SK-N-MC (cell line): Measurements from ENCODE around the gene AQP7.

Experiments used
- DNase-seq: peaks from one replicate; pipeline ENCODE4 v3.0.0-alpha.2; 2011; ENCODE audit warnings: low read depth, low spot score
- H3K27ac ChIP-seq: fragments of 200-600 bp; sonication (generic); 2 replicates; pipeline ENCODE4 v1.5.1; 2016; ENCODE audit warnings: mixed run types
- H3K36me3 ChIP-seq: fragments of 200-600 bp; sonication (generic); 2 replicates; pipeline ENCODE4 v1.6.1; 2017; ENCODE audit warnings: antibody characterized with exemption, low read length, mixed read lengths; ENCODE audit not compliant: insufficient read depth
- H3K4me3 ChIP-seq: fragments of 200-600 bp; sonication (generic); 2 replicates; pipeline ENCODE4 v1.5.1; 2016
- H3K9ac ChIP-seq: fragments of 200-600 bp; sonication (generic); 2 replicates; pipeline ENCODE4 v1.8.0; 2017; ENCODE audit warnings: mixed run types, mixed read lengths; ENCODE audit not compliant: insufficient read length
- H3K9me3 ChIP-seq: fragments of 200-600 bp; sonication (generic); 2 replicates; pipeline ENCODE4 v1.6.1; 2017; ENCODE audit warnings: low read depth, mild to moderate bottlenecking, antibody characterized with exemption, low read length, moderate library complexity, mixed read lengths
- EZH2 ChIP-seq: fragments of 200-600 bp; sonication (generic); IDR thresholded peaks from one replicate; pipeline ENCODE4 v1.6.1; 2017; ENCODE audit warnings: antibody characterized with exemption
- FOXP2 ChIP-seq: optimal IDR thresholded peaks from 2 replicates; pipeline ENCODE3; 2011; ENCODE audit warnings: mild to moderate bottlenecking, moderate library complexity; ENCODE audit not compliant: insufficient read depth; ENCODE audit errors: extremely low read length, control extremely low read depth
- POLR2AphosphoS5 ChIP-seq: IDR thresholded peaks from 2 replicates; pipeline ENCODE4 v1.6.1; 2012; ENCODE audit warnings: mild to moderate bottlenecking, low read depth, low read length, borderline replicate concordance

The AQP7 gene

DNA sequence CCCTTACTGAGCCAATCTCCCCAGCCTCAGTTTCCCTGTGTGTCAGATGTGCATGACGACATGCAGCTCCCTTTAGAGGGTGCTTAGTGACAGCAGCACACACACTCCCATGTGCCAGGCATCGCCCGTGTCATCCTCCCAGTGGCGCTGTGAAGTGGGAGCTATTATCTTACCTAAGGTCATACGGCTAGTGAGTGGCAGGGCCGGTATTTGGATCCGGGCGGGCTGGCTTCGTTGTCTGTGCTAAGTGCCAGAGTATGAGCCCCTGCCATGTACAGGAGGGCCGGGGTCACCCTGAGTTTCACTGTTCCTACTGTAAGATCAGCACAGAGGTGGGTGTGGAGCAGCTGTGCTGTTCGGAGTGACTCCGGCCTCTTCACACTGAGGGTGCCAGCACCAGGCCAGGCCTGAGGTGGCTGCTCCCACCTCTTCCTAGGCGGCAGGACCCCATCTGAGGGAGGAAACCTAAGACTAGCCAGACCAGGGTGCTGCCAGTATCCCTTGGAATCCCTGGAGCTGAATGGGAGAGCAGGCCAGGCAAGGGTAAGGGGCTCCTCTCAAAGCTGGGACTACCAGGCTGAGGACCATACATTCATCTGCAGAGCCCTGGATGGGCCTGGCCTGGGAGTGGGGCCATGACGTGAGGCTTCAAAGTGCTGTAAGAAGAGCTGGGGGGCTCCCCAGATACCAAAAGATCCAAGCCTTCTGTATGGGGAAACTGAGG is 22.5 kb downstream of the AQP7 start:
- H3K27ac ChIP-seq: no peak overlapping the region
- DNase-seq: no peak

GRCh38 chr9:33378121-33378795 is 24.1 kb downstream of the AQP7 start:
- Histone ChIP-seq H3K27ac (no peak overlapping the region), H3K36me3 (no peaks in the 10 kb centered on the region), H3K4me3 (no peak overlapping the region), H3K9me3 (no peaks in the 10 kb centered on the region), H3K9ac (no peak overlapping the region)
- DNase-seq: no peak
- no peak for TF ChIP-seq FOXP2
- no peak for TF ChIP-seq EZH2
- TF ChIP-seq POLR2AphosphoS5: no peak

More for the DNA sequence above, 22.5 kb downstream of the AQP7 start:
- H3K9me3 ChIP-seq: no peaks in the 10 kb centered on the region
- H3K36me3 ChIP-seq: no peaks in the 10 kb centered on the region
- H3K4me3 ChIP-seq: no peak overlapping the region
- H3K9ac ChIP-seq: no peak overlapping the region
- no peak for TF ChIP-seq FOXP2

DNA sequence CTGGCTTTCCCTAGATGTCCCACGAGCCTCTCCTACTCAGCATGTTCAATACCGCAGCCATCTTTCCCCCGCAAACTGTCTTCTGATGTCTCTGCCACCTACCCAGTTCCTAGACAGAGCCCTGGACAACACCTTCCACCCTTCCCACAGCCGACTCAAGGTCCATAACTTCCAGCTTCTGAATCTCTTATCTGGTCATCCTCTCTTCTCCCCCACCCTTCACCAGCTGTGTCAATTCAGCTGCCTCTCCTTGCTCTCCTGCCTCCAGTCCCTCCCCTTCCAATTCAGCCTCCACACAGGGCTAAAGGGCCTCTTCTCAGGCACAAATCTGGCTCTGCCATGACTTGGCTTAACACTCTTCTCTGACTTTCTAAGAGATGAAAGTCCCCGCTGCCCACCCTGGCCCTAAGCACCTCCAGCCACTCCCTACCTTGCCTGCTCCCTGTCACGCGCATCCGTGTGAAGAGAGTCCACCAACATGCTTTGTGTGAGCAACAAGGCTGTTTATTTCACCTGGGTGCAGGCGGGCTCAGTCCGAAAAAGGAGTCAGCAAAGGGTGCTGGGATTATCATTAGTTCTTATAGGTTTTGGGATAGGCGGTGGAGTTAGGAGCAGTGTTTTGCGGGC is 25.2 kb downstream of the AQP7 start:
- Histone ChIP-seq H3K9ac (no peak overlapping the region), H3K36me3 (no peaks in the 10 kb centered on the region), H3K27ac (no peak overlapping the region), H3K9me3 (no peaks in the 10 kb centered on the region), H3K4me3 (no peak overlapping the region)
- no peak for TF ChIP-seq POLR2AphosphoS5
- no peak for DNase-seq

- H3K27ac ChIP-seq: no peak overlapping the region
- TF ChIP-seq FOXP2: no peak
- TF ChIP-seq POLR2AphosphoS5: no peak
- TF ChIP-seq EZH2: no peak
- no peaks in the 10 kb centered on the region for H3K9me3 ChIP-seq
- H3K36me3 ChIP-seq: peaks cover 8% of the 10 kb centered on the region; the same call in 1 of the 2 replicates
- no peak overlapping the region for H3K9ac ChIP-seq
- DNase-seq: no peak
- no peak overlapping the region for H3K4me3 ChIP-seq
These were observed 26.5 kb downstream of the AQP7 start for GRCh38 chr9:33375841-33376321.

GRCh38 chr9:33375238-33375840 is 27.0 kb downstream of the AQP7 start:
- no peak for TF ChIP-seq EZH2
- TF ChIP-seq FOXP2: no peak
- no peak for TF ChIP-seq POLR2AphosphoS5
- peaks cover 8% of the 10 kb centered on the region; the same call in 1 of the 2 replicates for H3K36me3 ChIP-seq
- no peak overlapping the region for H3K4me3 ChIP-seq
- 0 out of 2 replicates have a peak overlapping the region, but pooled peaks have one; percentile 21 for H3K27ac ChIP-seq
- H3K9ac ChIP-seq: no peak overlapping the region
- H3K9me3 ChIP-seq: no peaks in the 10 kb centered on the region
- no peak for DNase-seq

DNA sequence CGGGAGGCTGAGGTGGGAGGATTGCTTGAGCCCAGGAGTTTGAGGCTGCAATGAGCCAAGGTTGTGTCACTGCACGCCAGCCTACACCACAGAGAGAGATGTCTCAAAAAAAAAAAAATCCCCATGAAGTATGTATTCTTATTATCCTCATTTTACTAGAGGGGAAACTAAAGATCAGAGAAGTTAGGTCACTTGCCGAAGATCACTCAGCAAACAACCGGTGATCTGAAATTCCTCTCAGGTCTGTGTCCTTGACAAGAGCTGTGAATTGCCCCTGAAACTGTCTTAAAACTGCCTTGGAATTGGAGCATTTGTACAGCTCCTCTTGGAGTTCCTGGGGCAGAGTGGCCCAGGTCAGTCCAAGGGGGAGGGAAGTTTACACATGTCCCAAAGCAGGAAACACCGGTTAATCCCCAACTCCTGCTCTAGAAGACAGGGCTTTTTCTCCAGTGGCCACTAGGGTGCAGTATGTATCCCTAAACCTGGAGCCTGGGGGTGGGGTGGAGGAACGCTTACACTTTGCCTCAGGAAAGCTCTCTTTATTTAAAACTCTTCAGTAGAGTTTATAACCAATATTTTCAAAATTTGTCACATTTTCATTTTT is 27.6 kb downstream of the AQP7 start:
- H3K27ac ChIP-seq: 0 out of 2 replicates have a peak overlapping the region, but pooled peaks have one; percentile 21
- DNase-seq: peak; percentile 30

GRCh38 chr9:33374190-33374589 is 28.2 kb downstream of the AQP7 start:
- no peak overlapping the region for H3K27ac ChIP-seq
- no peak overlapping the region for H3K4me3 ChIP-seq
- H3K9ac ChIP-seq: no peak overlapping the region
- H3K9me3 ChIP-seq: no peaks in the 10 kb centered on the region
- peaks cover 14% of the 10 kb centered on the region; the same call in 1 of the 2 replicates for H3K36me3 ChIP-seq
- no peak for DNase-seq
- TF ChIP-seq POLR2AphosphoS5: no peak
- TF ChIP-seq FOXP2: no peak
- no peak for TF ChIP-seq EZH2

More for the DNA sequence above, 27.6 kb downstream of the AQP7 start:
- H3K36me3 ChIP-seq: peaks cover 13% of the 10 kb centered on the region; the same call in 1 of the 2 replicates
- H3K9me3 ChIP-seq: no peaks in the 10 kb centered on the region
- no peak for TF ChIP-seq EZH2
- TF ChIP-seq FOXP2: no peak
- no peak for TF ChIP-seq POLR2AphosphoS5
- no peak overlapping the region for H3K4me3 ChIP-seq
- H3K9ac ChIP-seq: no peak overlapping the region

GRCh38 chr9:33372900-33373299 is 29.5 kb downstream of the AQP7 start:
- H3K9me3 ChIP-seq: no peaks in the 10 kb centered on the region
- H3K4me3 ChIP-seq: no peak overlapping the region
- no peak for DNase-seq
- TF ChIP-seq POLR2AphosphoS5 (no peak), FOXP2 (no peak), EZH2 (no peak)
- H3K27ac ChIP-seq: no peak overlapping the region
- H3K36me3 ChIP-seq: peaks cover 14% of the 10 kb centered on the region; the same call in 1 of the 2 replicates
- H3K9ac ChIP-seq: no peak overlapping the region
